Peyer's patch (tissue), 4 donors: ENCODE measurements around the gene HAPLN2. TPM values are rescaled to one million over a fixed set of nuclear protein-coding genes. Genes with fewer than 3 reads are reported as not detected.

Experiments used
- DNase-seq, 3 donors: peaks; one replicate each; pipeline ENCODE4 v3.0.0-alpha.2; 2017 to 2019
- H3K27ac ChIP-seq, 4 donors: fragments of 200-600 bp; sonication (generic); one replicate each; pipeline ENCODE4 v1.5.1; 2016 to 2019
- H3K27me3 ChIP-seq, 2 donors: fragments of 200-600 bp; sonication (generic); one replicate each; pipeline ENCODE4 v1.5.1; 2019
- H3K36me3 ChIP-seq, 3 donors: fragments of 200-600 bp; sonication (generic); one replicate each; pipeline ENCODE4 v1.5.1; 2016 to 2019
- H3K4me1 ChIP-seq, 4 donors: fragments of 200-600 bp; sonication (generic); one replicate each; pipeline ENCODE4 v1.5.1; 2016 to 2019
- H3K4me3 ChIP-seq, 4 donors: fragments of 200-600 bp; sonication (generic); 1 replicate in 3 of 4; 2 replicates in 1 of 4; pipeline ENCODE4 v1.5.1; 2016 to 2019; ENCODE audit warnings: mild to moderate bottlenecking in 1 of 4
- H3K9me3 ChIP-seq, 4 donors: fragments of 200-600 bp; sonication (generic); one replicate each; pipeline ENCODE4 v1.5.1; 2016 to 2019; ENCODE audit warnings: mild to moderate bottlenecking in 1 of 4
- CTCF ChIP-seq, 6 experiments: fragments of 450-650 bp in 4 of 6; fragments of 200-600 bp in 2 of 6; sonication (generic) in 1 of 6; IDR thresholded peaks; one replicate each; pipeline ENCODE4 v1.5.1; 2017 to 2019; ENCODE audit warnings: antibody characterized with exemption in 6 of 6, mild to moderate bottlenecking in 3 of 6, moderate library complexity in 1 of 6
- POLR2A ChIP-seq, 2 donors: fragments of 450-650 bp; IDR thresholded peaks; one replicate each; pipeline ENCODE4 v1.5.1; 2017; ENCODE audit warnings: antibody characterized with exemption in 2 of 2, mild to moderate bottlenecking in 2 of 2, moderate library complexity in 2 of 2
- total RNA-seq, 4 donors: library from RNA; depleted of rRNA; stranded (reverse); fragments of >200 nt; gene quantifications; one replicate each; pipeline ENCODE4 v1.1.0, GENCODE V29; 2016

The HAPLN2 gene
- total RNA-seq, 4 donors from 2014 or later = 1.9 to 2.2 (median 2.1) TPM; not detected in 1

- H3K9me3 ChIP-seq = no peaks in the 10 kb centered on the region
- H3K4me1 ChIP-seq = peaks cover 1 to 9% (median 6%) of the 10 kb centered on the region in 4 donors
- no peak overlapping the region for H3K4me3 ChIP-seq
- TF ChIP-seq CTCF (IDR thresholded peaks at IDR 0.05) = no peak
- no peak overlapping the region for H3K27ac ChIP-seq
- H3K36me3 ChIP-seq = no peaks in the 10 kb centered on the region
- no peaks in the 10 kb centered on the region for H3K27me3 ChIP-seq
- no peak for DNase-seq
Observed at GRCh38 chr1:156652131-156652991, 33.1 kb downstream of the HAPLN2 start.

GRCh38 chr1:156652992-156653355 is 33.8 kb downstream of the HAPLN2 start:
- Histone ChIP-seq H3K27ac (no peak overlapping the region), H3K27me3 (no peaks in the 10 kb centered on the region), H3K4me3 (no peak overlapping the region), H3K36me3 (no peaks in the 10 kb centered on the region), H3K4me1 (peaks cover 5 to 15% (median 10%) of the 10 kb centered on the region in 4 donors), H3K9me3 (no peaks in the 10 kb centered on the region)
- TF ChIP-seq CTCF (IDR thresholded peaks at IDR 0.05) = no peak
- DNase-seq = no peak

GRCh38 chr1:156654700-156655099 is 35.5 kb downstream of the HAPLN2 start:
- peaks cover 7 to 33% (median 14%) of the 10 kb centered on the region in 4 donors for H3K4me1 ChIP-seq
- no peak for DNase-seq
- no peaks in the 10 kb centered on the region for H3K9me3 ChIP-seq
- H3K36me3 ChIP-seq = no peaks in the 10 kb centered on the region
- H3K27ac ChIP-seq = no peak overlapping the region
- no peak for TF ChIP-seq POLR2A (IDR thresholded peaks at IDR 0.05)
- TF ChIP-seq CTCF (IDR thresholded peaks at IDR 0.05) = no peak
- no peaks in the 10 kb centered on the region for H3K27me3 ChIP-seq
- H3K4me3 ChIP-seq = no peak overlapping the region

- Histone ChIP-seq H3K27me3 (no peaks in the 10 kb centered on the region), H3K4me1 (peaks cover 7 to 37% (median 18%) of the 10 kb centered on the region in 4 donors), H3K4me3 (no peak overlapping the region), H3K27ac (no peak overlapping the region), H3K9me3 (no peaks in the 10 kb centered on the region), H3K36me3 (no peaks in the 10 kb centered on the region)
- no peak for TF ChIP-seq CTCF (IDR thresholded peaks at IDR 0.05)
- no peak for TF ChIP-seq POLR2A (IDR thresholded peaks at IDR 0.05)
- DNase-seq = no peak
Observed at GRCh38 chr1:156655151-156655903, 36.1 kb downstream of the HAPLN2 start.

- Histone ChIP-seq H3K4me3 (no peak overlapping the region), H3K4me1 (peaks cover 7 to 44% (median 18%) of the 10 kb centered on the region in 4 donors), H3K27me3 (no peaks in the 10 kb centered on the region), H3K27ac (no peak overlapping the region), H3K9me3 (no peaks in the 10 kb centered on the region), H3K36me3 (no peaks in the 10 kb centered on the region)
- TF ChIP-seq CTCF (IDR thresholded peaks at IDR 0.05) (no peak), POLR2A (IDR thresholded peaks at IDR 0.05) (no peak)
- DNase-seq = no peak
Observed at GRCh38 chr1:156655904-156656516, 36.8 kb downstream of the HAPLN2 start.
